GM19023 (cell line): Measurements from ENCODE around the gene LZTS2.
A peak's percentile ranks its signal among the peaks of the same experiment; 100 is the strongest.
"Not testable (repeated sequence)": the region's sequence is repeated elsewhere in the genome, so short reads cannot be mapped to it uniquely, and the experiment has no call there.

Experiments used
- ATAC-seq: cut with Tn5 transposase; IDR thresholded peaks from one replicate; pipeline ENCODE4 v1.9.1; 2021; ENCODE audit warnings: mild to moderate bottlenecking, moderate library complexity; ENCODE audit not compliant: unreplicated experiment

Gene LZTS2

DNA sequence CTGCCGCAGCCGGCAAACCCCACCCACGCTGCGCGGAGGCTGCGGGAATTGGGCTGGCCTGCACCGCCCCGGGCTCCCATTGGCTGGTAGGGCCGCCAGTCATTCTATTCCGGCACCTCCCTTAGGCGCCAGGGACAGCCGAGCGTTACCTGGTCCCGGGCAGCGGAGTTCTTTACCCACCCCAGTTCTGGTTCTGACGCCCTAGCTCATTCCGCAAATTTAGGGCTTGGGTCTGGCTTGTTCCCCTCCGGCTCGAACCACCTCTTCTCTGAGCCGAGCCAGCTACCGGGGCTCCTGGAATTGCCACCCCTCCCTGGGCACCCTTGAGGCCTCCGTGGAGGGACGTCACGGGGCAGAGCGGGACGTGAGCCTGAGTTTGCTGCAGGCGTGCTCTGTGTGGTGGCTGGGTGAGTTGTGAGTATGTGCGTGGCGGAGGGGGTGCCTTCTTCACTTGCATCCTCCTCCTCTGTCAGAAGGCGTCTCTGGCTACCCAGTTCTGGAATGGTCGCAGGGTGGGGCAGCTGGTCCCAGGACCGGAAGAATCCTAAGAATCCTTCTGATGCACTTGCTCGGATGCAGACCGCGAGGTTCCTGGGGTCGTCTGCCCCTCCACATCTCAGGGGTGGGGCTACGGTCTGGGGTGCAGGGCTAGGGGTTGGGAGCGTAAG is 31.7 kb downstream of the LZTS2 start, which contains the start of the genes PDZD7 and SFXN3:
TSS of gene PDZD7 (minus strand) at position 2 of the 668 bp plus-strand sequence. CDS start 910 bp downstream, outside the sequence.
TSS of gene SFXN3 (plus strand) at position 107 of the 668 bp plus-strand sequence. CDS start 3,461 bp downstream, outside the sequence.
- peak; percentile 91 for ATAC-seq

DNA sequence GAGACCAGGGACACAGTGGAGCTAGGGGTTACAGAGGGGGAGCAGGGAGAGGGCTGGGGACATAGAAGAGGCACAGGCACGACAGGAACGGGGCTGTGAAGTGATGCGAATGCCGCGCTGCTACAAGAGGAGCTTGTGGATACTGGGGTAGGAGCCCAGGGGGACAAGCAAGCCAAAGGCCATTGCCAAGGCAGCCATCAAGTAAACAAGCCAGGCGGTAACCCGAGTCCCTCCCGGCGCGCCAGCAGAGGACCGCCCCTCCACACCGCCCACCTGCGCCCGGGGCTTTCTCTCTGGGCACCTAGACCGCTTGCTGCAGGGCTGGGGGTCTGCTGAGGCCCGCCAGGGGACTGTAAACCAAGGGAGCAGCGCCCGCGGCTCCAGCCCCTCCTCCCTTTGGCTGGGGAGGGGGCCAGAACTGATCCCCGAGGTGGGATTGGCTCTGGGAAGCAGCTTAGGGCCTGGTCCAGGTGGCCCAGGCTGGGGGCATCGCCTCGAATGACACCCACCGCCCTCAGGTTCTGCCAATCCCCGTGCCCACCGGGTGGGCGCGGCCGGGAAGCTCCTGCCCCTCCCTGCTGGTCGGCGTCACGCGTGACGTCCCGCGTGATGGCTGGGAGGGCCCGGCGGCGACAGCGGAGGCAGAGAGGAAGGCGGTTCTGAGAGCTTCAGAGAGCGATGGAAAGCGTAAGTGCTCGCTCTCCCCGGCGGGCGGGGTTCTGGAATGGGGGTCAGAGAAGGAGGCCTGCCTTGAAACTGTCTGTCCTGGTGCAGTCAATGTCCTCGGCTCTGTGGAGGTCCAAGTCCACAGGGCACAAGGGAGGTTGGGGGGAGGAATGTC is 32.4 kb downstream of the LZTS2 start:
- ATAC-seq, result no peak

DNA sequence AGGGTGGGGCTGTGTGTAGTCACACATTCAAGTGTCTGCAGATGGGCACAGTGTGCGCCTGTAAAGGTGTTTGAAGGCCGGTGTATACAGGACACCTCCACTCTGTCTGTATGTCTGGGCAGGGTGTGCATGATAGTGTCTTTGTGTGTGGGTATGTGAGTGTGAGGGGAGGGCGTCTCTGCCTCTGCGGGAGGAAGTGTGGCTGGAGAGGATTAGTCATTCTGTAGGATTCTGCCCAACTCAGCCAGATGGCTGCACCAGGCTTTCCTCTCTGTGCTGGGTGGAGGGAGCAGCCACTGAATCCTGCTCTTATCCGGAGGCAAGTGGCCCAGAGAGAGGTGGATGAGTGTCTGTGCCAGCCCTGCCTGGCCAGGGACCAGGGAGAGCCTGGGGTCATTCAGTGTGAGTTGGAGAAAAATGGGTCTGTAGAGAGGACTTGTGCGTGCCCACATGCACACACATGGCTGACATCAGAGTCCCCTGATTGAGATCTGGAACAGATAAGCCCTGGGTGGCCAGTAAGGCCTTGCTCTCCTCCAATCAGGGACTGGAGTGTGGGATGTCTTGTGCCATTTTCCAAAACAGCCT is 33.1 kb downstream of the LZTS2 start:
- ATAC-seq, result no peak

DNA sequence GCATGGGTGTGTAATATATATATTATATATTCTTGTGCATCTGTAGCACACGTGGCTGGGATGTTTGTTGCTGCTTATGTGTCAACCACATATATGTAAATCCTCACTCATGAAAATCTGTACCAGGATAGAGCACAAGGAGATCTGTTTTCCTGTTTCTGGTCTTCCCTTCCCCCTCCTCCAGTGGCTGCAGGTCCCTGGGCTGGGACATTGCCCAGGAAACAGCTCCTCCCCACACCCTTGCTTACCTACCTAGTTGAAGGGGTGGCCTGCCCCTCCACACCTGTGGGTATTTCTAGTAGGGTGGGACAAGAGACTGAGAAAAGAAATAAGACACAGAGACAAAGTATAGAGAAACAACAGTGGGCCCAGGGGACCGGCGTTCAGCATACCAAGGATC is 33.7 kb downstream of the LZTS2 start:
- no peak for ATAC-seq

DNA sequence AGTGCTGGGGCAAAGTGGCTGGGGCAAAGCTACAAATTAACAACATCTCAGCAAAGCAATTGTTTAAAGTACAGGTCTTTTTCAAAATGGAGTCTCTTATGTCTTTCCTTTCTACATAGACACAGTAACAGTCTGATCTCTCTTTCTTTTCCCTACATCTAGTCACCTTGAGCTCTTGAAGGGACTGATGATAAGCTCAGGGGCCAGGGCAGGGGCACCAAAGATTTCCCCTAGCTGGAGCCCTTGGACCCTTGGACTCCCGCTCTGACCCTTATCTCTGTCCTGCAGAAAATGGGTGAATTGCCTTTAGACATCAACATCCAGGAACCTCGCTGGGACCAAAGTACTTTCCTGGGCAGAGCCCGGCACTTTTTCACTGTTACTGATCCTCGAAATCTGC is 34.8 kb downstream of the LZTS2 start:
- ATAC-seq, result not testable (repeated sequence)

DNA sequence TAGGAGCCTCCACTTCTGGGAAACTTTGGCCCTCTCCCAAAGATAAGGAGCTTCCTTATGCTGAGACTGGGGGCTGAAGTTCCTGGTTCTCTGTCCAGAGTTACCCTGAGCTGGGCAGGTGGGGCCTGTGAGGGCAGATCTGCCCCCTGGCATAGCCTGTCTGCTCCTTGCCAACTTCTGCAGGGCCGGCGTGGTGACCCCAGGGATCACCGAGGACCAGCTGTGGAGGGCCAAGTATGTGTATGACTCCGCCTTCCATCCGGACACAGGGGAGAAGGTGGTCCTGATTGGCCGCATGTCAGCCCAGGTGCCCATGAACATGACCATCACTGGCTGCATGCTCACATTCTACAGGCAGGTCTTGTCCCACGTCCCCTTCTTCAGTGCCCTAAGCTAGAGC is 35.7 kb downstream of the LZTS2 start:
- ATAC-seq, result no peak

DNA sequence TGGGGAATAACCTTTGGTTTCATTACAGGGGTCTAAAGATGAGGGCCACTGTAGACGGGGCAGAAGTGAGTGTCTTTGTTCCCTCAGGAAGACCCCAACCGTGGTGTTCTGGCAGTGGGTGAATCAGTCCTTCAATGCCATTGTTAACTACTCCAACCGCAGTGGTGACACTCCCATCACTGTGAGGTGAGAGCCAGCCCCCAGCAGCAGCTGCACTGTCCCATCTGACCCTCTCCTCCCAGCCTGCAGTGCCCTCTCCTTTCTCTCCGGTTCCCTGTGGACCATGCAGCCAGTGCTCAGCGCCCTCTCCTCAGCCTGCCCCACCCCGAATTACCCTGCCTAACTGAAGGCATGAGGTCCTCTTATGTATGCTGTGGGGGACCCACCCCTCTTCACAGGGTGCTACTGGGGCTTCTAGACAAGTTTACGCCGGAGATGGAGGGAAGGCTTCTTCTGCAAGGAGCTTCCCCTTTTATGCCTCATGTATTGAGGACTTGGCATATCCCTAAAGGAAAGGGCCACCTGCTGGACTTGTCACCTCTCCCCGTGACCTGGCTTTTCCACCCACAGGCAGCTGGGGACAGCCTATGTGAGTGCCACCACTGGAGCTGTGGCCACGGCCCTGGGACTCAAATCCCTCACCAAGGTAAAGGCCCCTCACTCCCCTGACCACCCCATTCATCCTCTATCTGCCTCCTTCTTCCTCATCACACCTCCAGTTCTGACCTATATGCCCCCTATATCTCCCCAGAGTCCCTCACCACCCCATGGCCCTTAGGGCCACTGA is 36.5 kb downstream of the LZTS2 start:
- ATAC-seq, result no peak

DNA sequence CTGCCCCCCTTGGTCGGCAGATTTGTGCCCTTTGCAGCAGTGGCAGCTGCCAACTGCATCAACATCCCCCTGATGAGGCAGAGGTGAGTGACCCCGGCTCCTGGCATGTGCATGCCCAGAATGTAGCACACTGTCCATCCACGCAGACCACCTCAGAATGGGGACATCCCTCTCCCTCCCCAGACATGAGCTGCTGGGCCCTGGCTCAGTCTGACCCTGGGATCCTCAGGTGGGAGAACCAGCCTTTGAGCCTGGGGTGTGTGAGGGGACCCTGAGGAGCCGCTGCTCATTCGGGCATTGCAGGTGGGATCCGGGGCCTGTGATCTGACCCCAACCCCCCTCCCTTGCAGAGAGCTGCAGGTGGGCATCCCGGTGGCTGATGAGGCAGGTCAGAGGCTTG is 37.1 kb downstream of the LZTS2 start:
- no peak for ATAC-seq

DNA sequence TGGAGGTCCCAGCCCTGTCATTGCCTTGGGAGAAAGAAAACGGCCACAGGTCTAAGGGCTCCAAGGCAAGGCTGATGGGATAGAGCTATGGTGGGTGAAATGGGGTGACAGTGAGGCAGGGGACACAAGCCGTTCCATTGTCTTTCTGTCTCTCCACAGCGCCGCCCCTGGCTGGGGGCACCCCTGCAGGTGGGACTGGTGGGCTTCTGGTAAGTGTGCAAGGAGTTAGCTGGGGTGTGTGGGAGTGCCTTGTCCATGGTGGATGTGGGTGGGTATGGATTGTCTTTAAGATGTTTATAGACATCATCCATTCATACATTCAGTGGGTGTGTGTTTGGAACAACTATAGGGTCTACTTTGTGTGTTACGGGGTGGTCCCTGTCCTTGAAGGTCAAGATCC is 38.9 kb downstream of the LZTS2 start:
- no peak for ATAC-seq

DNA sequence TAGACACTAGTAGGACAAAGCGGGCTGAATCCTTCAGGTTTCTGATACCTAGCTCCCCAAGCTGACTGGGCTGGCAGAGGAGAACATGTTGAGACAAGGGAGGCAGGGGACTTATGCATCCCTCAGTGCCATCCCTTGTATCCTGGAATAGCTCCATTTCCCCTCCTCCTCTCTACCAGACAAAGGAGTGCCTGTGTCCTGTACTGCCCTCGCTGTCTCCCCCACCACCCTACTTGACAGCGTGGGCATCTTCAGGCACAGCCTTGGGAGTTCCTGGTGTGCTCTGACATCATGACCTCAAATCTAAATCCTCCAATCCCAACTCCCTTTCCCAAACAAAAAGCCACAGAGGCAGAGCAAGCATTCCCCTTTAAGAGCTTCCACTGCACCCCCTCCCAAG is 40.5 kb downstream of the LZTS2 start:
- no peak for ATAC-seq

DNA sequence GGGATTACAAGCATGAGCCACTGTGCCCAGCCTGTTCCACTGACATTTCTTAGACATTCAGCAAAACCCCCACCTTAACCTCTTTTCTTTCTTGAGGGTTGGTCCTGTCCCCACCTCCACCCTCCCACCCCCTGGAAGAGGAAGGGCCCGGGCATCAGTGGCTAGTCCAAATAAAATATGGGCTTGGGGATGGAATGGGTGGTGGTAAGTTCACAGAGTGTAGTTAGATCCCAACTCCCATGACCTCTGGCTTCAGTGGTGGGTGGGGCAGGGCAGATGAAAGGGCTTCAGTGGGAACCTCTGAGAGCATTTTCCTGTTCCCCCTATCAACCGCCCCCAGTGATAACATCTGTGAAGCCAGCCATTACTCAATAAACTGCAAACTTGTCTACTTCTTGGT is 41.2 kb downstream of the LZTS2 start:
- no peak for ATAC-seq

DNA sequence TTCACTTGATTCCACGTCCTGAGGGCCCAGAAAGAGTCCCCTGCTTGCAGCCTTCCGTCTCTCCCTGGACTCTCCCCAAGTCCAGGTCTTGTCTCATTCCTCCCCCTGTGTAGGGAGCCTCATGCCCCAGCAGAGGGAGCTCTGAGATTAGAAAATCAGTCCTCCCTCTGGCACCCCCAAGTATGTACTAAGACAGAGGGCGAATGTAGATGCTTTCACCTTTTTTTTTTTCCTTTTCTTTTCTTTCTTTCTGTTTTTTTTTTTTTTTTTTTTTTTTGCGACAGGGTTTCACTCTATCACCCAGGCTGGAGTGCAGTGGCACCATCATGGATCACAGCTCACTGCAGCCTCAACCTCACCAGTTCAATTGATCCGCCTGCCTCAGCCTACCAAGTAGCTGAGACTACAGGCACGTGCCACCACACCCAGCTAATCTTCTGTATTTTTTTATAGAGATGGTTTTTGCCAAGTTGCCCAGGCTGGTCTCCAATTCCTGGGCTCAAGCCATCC is 41.7 kb downstream of the LZTS2 start:
- ATAC-seq, result no peak

DNA sequence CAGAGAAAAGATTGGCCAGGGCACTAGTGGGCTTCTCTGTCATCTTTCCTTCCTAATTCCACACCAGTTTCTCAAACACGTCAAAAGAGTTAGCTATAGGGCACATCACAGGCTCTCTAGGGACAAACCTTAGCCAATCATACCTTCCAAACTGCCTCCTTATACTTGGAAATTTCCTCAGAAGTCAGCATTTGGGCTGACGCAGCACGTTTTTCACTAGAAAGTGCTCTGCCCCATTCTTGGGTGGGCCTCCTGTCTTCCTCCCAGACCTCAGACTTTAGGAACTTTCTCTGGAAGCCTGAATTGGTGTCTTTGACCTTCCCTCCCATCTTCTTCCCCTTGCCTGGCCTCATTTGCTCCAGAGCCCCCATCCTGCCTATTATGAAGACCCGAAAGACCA is 42.5 kb downstream of the LZTS2 start:
- ATAC-seq, result no peak

DNA sequence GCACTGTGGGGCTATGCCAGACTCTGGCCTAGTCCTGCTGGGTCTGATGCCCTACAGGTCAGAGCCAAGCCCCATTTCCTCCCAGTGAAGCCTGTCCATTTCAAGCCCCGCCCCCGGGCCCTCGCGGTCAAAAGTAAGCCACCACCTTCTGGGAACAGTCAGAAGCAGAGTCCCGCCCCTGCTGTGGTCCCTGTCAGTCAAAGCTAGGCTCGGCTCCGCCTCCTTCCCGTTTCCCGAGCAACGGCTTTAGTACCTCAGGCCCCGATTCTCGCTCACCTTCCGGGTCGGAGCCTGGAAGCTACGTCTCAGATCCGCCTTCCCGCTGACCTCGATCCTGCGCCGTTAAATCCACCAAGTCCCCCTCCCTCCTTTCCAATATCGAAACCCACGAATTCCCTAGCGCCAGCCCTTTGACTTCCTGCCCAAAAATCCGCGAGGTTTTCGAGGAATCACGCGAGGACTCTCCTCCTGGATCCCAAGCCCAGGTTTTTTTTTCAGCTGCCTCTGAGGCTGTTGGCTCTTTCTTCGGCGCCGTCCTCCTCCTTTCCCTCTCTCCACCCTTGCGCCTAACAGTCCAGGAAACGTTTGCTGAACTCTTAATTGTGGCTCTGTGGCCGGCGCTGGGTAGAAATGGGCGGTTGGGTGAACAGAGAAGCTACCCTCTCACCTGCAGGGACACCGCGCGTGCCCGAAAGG is 43.2 kb downstream of the LZTS2 start:
- peak; percentile 96 for ATAC-seq

DNA sequence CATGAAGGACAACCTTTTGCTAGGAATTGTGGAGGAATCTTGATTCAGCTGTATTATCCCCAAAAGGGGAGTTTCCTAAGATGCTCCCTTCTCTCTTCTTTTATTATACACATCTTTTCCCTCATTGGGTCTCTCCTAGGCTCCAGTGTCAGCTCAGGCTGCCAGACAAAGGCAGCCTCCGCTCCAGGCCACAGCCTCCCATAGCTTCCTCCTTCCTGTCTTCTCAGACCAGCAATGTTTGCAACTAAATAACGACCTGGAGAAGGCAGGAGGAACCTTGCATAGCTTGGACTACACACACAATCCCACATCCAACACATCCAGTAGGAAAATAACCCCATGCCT is 43.7 kb downstream of the LZTS2 start:
- ATAC-seq, result no peak

DNA sequence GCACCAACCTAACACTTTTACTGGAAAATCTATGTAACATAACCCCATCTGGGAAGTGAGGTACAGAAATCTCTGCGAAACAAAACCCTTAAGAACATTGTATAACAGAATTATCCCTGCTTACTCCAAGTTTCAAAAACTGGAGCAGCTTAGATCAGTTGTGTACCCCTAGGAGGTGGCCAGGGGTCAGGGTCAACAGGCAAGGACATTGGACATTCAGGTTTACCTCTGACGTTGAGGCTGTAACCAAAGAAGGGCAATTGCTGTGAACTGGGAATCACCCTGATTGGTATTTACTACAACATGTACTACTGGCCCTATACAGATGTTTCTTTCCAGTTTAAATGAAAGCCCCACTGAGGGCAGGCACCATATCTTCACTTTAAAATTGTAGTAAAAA is 44.5 kb downstream of the LZTS2 start:
- ATAC-seq, result no peak

DNA sequence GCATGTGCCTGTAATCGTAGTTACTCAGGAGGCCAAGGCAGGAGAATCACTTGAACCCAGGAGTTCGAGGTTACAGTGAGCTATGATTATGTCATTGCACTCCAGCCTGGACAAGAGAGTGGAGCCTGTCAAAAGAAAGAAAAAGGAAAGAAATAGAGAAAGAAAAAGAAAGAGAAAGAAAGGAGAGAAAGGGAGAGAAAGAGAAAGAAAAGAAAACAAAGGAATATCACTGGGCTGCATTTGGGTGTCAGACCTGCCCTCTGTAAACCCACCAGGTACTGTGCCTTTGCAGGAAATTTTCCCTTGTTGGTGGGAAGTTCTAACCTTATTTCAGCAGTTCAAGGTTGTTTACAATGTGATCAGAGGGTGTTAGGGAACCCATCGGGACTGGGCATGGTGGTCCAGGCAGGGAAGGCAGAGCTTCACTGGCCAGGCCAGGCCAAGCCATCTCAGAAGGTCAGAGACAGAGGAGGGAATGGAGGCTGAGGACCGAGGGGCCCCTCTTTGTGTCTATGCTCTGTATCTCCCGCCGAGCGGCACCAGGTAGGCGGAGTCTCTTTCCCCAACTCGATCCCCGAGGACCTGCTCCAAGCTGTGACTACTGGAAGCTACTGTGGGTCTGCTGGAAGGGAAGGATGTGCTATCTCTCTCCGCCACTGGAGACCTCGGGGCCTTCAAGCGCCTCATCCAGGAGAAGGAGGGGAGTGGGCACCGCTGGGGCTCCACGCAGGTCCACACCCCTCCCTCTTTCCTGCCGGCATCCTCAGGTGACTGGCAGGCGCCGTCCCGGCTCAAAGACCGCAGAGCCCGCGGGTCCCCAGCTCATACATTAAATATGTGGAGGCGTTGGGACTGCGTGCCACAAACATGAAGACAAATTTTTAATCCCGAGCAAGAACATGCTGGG is 47.0 kb downstream of the LZTS2 start:
- no peak for ATAC-seq

DNA sequence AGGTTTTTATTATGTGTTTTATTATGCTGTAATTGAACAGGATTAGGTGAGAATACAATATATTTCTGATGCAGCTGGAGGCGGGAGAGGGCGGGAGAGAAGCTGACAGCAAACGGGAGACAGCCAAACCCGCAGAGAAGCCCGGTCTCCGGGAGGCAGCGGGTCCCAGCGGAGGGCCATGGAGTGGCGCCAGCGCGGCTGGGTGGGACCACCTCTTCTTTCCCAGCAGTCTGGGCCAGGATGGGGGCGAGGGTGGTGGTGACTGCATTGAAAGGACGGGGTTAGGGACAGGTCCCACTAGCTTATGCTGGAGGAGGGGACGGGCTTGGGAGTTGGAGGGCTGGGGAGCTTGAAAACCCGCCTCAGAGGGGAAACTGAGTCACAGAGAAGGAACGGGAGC is 47.7 kb downstream of the LZTS2 start:
- no peak for ATAC-seq
